Measurements from ENCODE around the gene BANK1.

DNA sequence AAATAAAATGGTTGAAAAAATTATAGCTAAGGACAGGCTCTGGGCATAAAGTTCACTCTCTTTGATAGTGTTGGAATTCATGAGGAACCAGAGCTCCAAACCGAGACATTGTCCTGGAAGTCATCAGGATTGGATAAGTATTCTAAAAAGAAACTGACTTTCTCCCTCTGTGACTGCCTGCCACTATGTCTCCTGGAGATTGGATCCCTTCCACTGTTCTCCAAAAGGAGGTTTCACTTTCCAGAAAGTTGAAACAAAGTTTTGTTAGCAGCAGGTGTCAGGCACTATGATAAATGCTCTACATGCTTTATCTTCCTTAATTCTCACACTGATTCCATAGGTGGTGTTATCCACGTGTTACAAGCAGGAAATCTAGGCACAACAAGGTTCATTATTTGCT is 16.8 kb downstream of the BANK1 start:
- no peak for TF ChIP-seq EZH2phosphoT487 (IDR thresholded peaks at IDR 0.05; ENCODE audit: insufficient read depth, low read depth)
- TF ChIP-seq EZH2 (IDR thresholded peaks at IDR 0.05; ENCODE audit: insufficient read depth, poor library complexity, severe bottlenecking): no peak

All from GM23248 (cell line).